ENCODE results near the gene RAB3B. TPM values are rescaled to one million over a fixed set of nuclear protein-coding genes. Genes with fewer than 3 reads are reported as not detected.

The RAB3B gene
- total and polyA plus RNA-seq, 2 donors (not counting 1 experiment from before 2014, with no cell fraction given), result 36.5 to 51.6 TPM

DNA sequence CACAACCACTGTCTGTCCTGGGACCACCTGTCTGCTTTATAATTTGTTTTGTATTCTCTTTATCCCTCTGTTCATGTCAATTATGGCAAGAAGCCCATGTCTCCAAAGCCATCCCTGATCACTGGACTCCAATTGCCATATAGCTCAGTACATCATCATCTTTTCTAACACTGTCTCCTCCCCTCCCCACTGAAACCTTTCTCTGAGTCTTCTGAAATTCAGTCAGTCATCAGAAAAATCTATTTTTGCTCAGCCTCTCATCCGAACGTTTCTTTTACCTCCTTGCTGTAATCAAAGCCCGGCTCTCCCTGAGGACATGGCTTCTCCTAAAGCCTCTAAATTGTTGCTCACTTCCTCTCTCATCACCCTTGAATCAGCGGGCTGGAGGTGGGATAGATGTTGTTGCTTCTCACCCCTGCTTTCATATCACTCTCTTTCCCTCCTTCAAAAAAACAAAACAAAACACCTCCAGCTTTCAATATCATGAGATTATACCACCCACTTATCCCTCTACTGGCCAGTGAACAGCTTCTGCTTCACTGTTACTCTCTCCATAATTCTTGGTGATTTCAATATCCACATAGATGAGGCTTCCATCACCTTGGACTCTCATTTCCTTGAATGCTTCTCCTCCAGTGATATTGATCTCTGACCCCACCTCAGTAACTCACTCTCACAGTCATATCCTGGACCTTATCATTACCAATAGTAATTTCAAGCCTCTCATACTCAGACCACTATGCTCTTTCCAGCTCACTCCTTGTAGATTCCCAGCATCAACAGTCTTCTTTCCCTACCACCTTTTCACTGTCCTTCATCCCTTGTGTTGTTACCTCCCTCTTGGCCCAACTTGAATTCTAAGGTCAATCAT lies 27.8 kb downstream of the RAB3B start:
- no peak overlapping the region for H3K4me2 ChIP-seq (ENCODE audit: extremely low read depth, insufficient read depth, low read length)
- no peaks in the 10 kb centered on the region for H3K27me3 ChIP-seq (ENCODE audit: control insufficient read depth, insufficient read depth, low read length)
- no peak overlapping the region for H3K9ac ChIP-seq (ENCODE audit: insufficient read depth, low read length)
- no peak for DNase-seq (ENCODE audit: low read depth in 2 of 2)
- H4K20me1 ChIP-seq (ENCODE audit: control insufficient read depth, extremely low read depth, insufficient read depth, low read length), result no peaks in the 10 kb centered on the region
- no peaks in the 10 kb centered on the region for H3K9me3 ChIP-seq (ENCODE audit: control insufficient read depth, insufficient read depth, low read depth, low read length)
- H3K4me3 ChIP-seq (replicated peaks in 1 of 4; ENCODE audit: control extremely low read depth in 1 of 4, insufficient read depth in 1 of 4, low read depth in 3 of 4, low read length in 4 of 4), result no peak overlapping the region
- no peak overlapping the region for H2AFZ ChIP-seq (ENCODE audit: low read length)
- peaks cover 3% of the 10 kb centered on the region for H3K4me1 ChIP-seq (ENCODE audit: control insufficient read depth, extremely low read depth, insufficient read depth, low read length)
- no peak overlapping the region for H3K27ac ChIP-seq (ENCODE audit: insufficient read depth, low read length)
- peaks cover 22% of the 10 kb centered on the region for H3K79me2 ChIP-seq (ENCODE audit: control insufficient read depth, insufficient read depth, low read length)
- TF ChIP-seq, protein P1, sequence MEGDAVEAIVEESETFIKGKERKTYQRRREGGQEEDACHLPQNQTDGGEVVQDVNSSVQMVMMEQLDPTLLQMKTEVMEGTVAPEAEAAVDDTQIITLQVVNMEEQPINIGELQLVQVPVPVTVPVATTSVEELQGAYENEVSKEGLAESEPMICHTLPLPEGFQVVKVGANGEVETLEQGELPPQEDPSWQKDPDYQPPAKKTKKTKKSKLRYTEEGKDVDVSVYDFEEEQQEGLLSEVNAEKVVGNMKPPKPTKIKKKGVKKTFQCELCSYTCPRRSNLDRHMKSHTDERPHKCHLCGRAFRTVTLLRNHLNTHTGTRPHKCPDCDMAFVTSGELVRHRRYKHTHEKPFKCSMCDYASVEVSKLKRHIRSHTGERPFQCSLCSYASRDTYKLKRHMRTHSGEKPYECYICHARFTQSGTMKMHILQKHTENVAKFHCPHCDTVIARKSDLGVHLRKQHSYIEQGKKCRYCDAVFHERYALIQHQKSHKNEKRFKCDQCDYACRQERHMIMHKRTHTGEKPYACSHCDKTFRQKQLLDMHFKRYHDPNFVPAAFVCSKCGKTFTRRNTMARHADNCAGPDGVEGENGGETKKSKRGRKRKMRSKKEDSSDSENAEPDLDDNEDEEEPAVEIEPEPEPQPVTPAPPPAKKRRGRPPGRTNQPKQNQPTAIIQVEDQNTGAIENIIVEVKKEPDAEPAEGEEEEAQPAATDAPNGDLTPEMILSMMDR (conservative IDR thresholded peaks at IDR 0.05 in 1 of 2, IDR thresholded peaks at IDR 0.05 in 1 of 2; ENCODE audit: low read depth in 1 of 2, low read length in 2 of 2), result no peak
- no peak for TF ChIP-seq EZH2 (IDR thresholded peaks at IDR 0.05; ENCODE audit: low read length, missing control alignments)
- H3K36me3 ChIP-seq (ENCODE audit: control insufficient read depth, insufficient read depth, low read length), result peaks cover 10% of the 10 kb centered on the region

DNA sequence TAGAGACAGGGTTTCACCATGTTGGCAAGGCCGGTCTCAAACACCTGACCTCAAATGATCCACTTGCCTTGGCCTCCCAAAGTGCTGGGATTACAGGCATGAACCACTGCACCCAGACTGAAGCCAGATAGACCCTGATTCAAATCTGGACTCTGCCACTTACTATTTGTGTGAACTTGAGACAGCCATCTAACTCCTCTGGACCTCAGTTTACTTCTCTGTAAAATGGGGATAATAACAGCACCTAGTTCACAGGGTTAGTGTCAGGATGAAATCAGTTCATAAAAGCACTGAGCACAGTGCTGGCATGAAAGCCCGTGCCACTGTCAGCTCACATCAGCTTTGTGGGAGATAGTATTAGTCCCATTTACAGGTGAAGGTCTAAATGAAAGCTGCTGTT lies 28.5 kb downstream of the RAB3B start:
- Histone ChIP-seq H3K27me3 (ENCODE audit: control insufficient read depth, insufficient read depth, low read length) (no peaks in the 10 kb centered on the region), H3K4me2 (ENCODE audit: extremely low read depth, insufficient read depth, low read length) (no peak overlapping the region), H3K79me2 (ENCODE audit: control insufficient read depth, insufficient read depth, low read length) (peaks cover 19% of the 10 kb centered on the region), H3K9me3 (ENCODE audit: control insufficient read depth, insufficient read depth, low read depth, low read length) (no peaks in the 10 kb centered on the region), H3K9ac (ENCODE audit: insufficient read depth, low read length) (no peak overlapping the region), H3K4me3 (replicated peaks in 1 of 4; ENCODE audit: control extremely low read depth in 1 of 4, insufficient read depth in 1 of 4, low read depth in 3 of 4, low read length in 4 of 4) (no peak overlapping the region), H3K4me1 (ENCODE audit: control insufficient read depth, extremely low read depth, insufficient read depth, low read length) (peaks cover 5% of the 10 kb centered on the region), H2AFZ (ENCODE audit: low read length) (no peak overlapping the region), H4K20me1 (ENCODE audit: control insufficient read depth, extremely low read depth, insufficient read depth, low read length) (no peaks in the 10 kb centered on the region), H3K27ac (ENCODE audit: insufficient read depth, low read length) (no peak overlapping the region), H3K36me3 (ENCODE audit: control insufficient read depth, insufficient read depth, low read length) (peaks cover 13% of the 10 kb centered on the region)
- TF ChIP-seq EZH2 (IDR thresholded peaks at IDR 0.05; ENCODE audit: low read length, missing control alignments), result no peak
- TF ChIP-seq, protein P1 (conservative IDR thresholded peaks at IDR 0.05 in 1 of 2, IDR thresholded peaks at IDR 0.05 in 1 of 2; ENCODE audit: low read depth in 1 of 2, low read length in 2 of 2), result no peak
- DNase-seq (ENCODE audit: low read depth in 2 of 2), result no peak

- H3K4me1 ChIP-seq (ENCODE audit: control insufficient read depth, extremely low read depth, insufficient read depth, low read length), result peaks cover 9% of the 10 kb centered on the region
- H3K4me3 ChIP-seq (replicated peaks in 1 of 4; ENCODE audit: control extremely low read depth in 1 of 4, insufficient read depth in 1 of 4, low read depth in 3 of 4, low read length in 4 of 4), result no peak overlapping the region
- no peak overlapping the region for H2AFZ ChIP-seq (ENCODE audit: low read length)
- no peaks in the 10 kb centered on the region for H3K27me3 ChIP-seq (ENCODE audit: control insufficient read depth, insufficient read depth, low read length)
- H4K20me1 ChIP-seq (ENCODE audit: control insufficient read depth, extremely low read depth, insufficient read depth, low read length), result no peaks in the 10 kb centered on the region
- H3K79me2 ChIP-seq (ENCODE audit: control insufficient read depth, insufficient read depth, low read length), result peaks cover 17% of the 10 kb centered on the region
- no peaks in the 10 kb centered on the region for H3K9me3 ChIP-seq (ENCODE audit: control insufficient read depth, insufficient read depth, low read depth, low read length)
- H3K36me3 ChIP-seq (ENCODE audit: control insufficient read depth, insufficient read depth, low read length), result peaks cover 11% of the 10 kb centered on the region
- no peak overlapping the region for H3K4me2 ChIP-seq (ENCODE audit: extremely low read depth, insufficient read depth, low read length)
- TF ChIP-seq, protein P1 (conservative IDR thresholded peaks at IDR 0.05 in 1 of 2, IDR thresholded peaks at IDR 0.05 in 1 of 2; ENCODE audit: low read depth in 1 of 2, low read length in 2 of 2), result no peak
- no peak for TF ChIP-seq EZH2 (IDR thresholded peaks at IDR 0.05; ENCODE audit: low read length, missing control alignments)
- no peak for DNase-seq (ENCODE audit: low read depth in 2 of 2)
- H3K27ac ChIP-seq (ENCODE audit: insufficient read depth, low read length), result no peak overlapping the region
- H3K9ac ChIP-seq (ENCODE audit: insufficient read depth, low read length), result no peak overlapping the region
Measured at GRCh38 chr1:51961231-51961630, 29.3 kb downstream of the RAB3B start.
